ENCODE results near the gene SHOC2.

SHOC2 gene

GRCh38 chr10:110947061-110947595, 27.7 kb downstream of the SHOC2 start:
- no peaks in the 10 kb centered on the region for H3K9me3 ChIP-seq (ENCODE audit: insufficient read depth, low read length)
- H3K4me2 ChIP-seq (ENCODE audit: low read length), result no peak overlapping the region
- no peak overlapping the region for H3K27ac ChIP-seq (ENCODE audit: low read length)
- no peaks in the 10 kb centered on the region for H3K27me3 ChIP-seq (ENCODE audit: low read depth, low read length)
- H2AFZ ChIP-seq (ENCODE audit: low read depth, low read length), result no peak overlapping the region
- peaks cover 56% of the 10 kb centered on the region for H3K79me2 ChIP-seq (ENCODE audit: low read length)
- peaks cover 52% of the 10 kb centered on the region for H4K20me1 ChIP-seq (ENCODE audit: insufficient read depth, low read length)
- peaks cover 44% of the 10 kb centered on the region for H3K36me3 ChIP-seq (replicated peaks; ENCODE audit: low read depth, low read length)
- H3K4me1 ChIP-seq (ENCODE audit: low read length), result peaks cover 6% of the 10 kb centered on the region
- TF ChIP-seq, protein P1, sequence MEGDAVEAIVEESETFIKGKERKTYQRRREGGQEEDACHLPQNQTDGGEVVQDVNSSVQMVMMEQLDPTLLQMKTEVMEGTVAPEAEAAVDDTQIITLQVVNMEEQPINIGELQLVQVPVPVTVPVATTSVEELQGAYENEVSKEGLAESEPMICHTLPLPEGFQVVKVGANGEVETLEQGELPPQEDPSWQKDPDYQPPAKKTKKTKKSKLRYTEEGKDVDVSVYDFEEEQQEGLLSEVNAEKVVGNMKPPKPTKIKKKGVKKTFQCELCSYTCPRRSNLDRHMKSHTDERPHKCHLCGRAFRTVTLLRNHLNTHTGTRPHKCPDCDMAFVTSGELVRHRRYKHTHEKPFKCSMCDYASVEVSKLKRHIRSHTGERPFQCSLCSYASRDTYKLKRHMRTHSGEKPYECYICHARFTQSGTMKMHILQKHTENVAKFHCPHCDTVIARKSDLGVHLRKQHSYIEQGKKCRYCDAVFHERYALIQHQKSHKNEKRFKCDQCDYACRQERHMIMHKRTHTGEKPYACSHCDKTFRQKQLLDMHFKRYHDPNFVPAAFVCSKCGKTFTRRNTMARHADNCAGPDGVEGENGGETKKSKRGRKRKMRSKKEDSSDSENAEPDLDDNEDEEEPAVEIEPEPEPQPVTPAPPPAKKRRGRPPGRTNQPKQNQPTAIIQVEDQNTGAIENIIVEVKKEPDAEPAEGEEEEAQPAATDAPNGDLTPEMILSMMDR (IDR thresholded peaks at IDR 0.05; ENCODE audit: low read depth, low read length), result no peak
- no peak for TF ChIP-seq EZH2phosphoT487 (IDR thresholded peaks at IDR 0.05; ENCODE audit: low read depth)
- H3K9ac ChIP-seq (ENCODE audit: low read length), result no peak overlapping the region
- no peak overlapping the region for H3K4me3 ChIP-seq (ENCODE audit: low read length)

GRCh38 chr10:110951381-110951780, 32.0 kb downstream of the SHOC2 start:
- peaks cover 16% of the 10 kb centered on the region for H3K36me3 ChIP-seq (replicated peaks; ENCODE audit: low read depth, low read length)
- no peak overlapping the region for H3K27ac ChIP-seq (ENCODE audit: low read length)
- H3K27me3 ChIP-seq (ENCODE audit: low read depth, low read length), result no peaks in the 10 kb centered on the region
- H3K4me2 ChIP-seq (ENCODE audit: low read length), result no peak overlapping the region
- no peak overlapping the region for H2AFZ ChIP-seq (ENCODE audit: low read depth, low read length)
- no peak overlapping the region for H3K9ac ChIP-seq (ENCODE audit: low read length)
- H3K4me3 ChIP-seq (ENCODE audit: low read length), result no peak overlapping the region
- peaks cover 46% of the 10 kb centered on the region for H3K79me2 ChIP-seq (ENCODE audit: low read length)
- H3K4me1 ChIP-seq (ENCODE audit: low read length), result peaks cover 24% of the 10 kb centered on the region
- peaks cover 22% of the 10 kb centered on the region; the same call in 1 of the 2 replicates for H4K20me1 ChIP-seq (ENCODE audit: insufficient read depth, low read length)
- no peak for TF ChIP-seq EZH2phosphoT487 (IDR thresholded peaks at IDR 0.05; ENCODE audit: low read depth)
- TF ChIP-seq, protein P1 (IDR thresholded peaks at IDR 0.05; ENCODE audit: low read depth, low read length), result no peak
- H3K9me3 ChIP-seq (ENCODE audit: insufficient read depth, low read length), result no peaks in the 10 kb centered on the region

DNA sequence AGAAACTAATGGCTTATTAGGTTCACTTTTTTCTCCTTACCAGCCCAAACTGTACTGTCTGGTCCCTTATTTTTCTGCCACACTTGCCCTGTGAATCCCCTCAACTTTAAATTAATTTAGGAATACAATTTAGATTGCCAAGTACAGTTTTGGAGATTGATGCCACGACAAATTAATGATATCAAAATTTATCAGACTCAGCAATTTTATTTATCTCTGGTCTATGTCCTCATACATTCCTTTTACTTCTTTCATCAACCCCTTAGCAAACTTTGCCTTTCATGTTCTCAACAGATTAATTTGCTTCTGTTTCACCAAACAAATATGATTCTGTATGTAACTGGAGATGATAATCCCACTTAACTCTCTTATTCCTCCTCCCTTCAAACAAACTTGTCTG, 38.2 kb downstream of the SHOC2 start:
- H3K9ac ChIP-seq (ENCODE audit: low read length), result no peak overlapping the region
- H3K27ac ChIP-seq (ENCODE audit: low read length), result no peak overlapping the region
- H3K27me3 ChIP-seq (ENCODE audit: low read depth, low read length), result no peaks in the 10 kb centered on the region
- no peak overlapping the region for H3K4me2 ChIP-seq (ENCODE audit: low read length)
- no peak for TF ChIP-seq EZH2phosphoT487 (IDR thresholded peaks at IDR 0.05; ENCODE audit: low read depth)
- TF ChIP-seq, protein P1 (IDR thresholded peaks at IDR 0.05; ENCODE audit: low read depth, low read length), result no peak
- H4K20me1 ChIP-seq (ENCODE audit: insufficient read depth, low read length), result peaks cover 38% of the 10 kb centered on the region; the same call in 1 of the 2 replicates
- H2AFZ ChIP-seq (ENCODE audit: low read depth, low read length), result no peak overlapping the region
- peaks cover under 1% of the 10 kb centered on the region for H3K36me3 ChIP-seq (replicated peaks; ENCODE audit: low read depth, low read length)
- H3K4me1 ChIP-seq (ENCODE audit: low read length), result peaks cover 37% of the 10 kb centered on the region
- no peaks in the 10 kb centered on the region for H3K9me3 ChIP-seq (ENCODE audit: insufficient read depth, low read length)
- H3K79me2 ChIP-seq (ENCODE audit: low read length), result peaks cover 77% of the 10 kb centered on the region
- H3K4me3 ChIP-seq (ENCODE audit: low read length), result no peak overlapping the region

GRCh38 chr10:110959379-110960332, 40.3 kb downstream of the SHOC2 start:
- no peak overlapping the region for H3K4me2 ChIP-seq (ENCODE audit: low read length)
- H3K4me3 ChIP-seq (ENCODE audit: low read length), result no peak overlapping the region
- H3K9ac ChIP-seq (ENCODE audit: low read length), result no peak overlapping the region
- TF ChIP-seq EZH2phosphoT487 (IDR thresholded peaks at IDR 0.05; ENCODE audit: low read depth), result no peak
- TF ChIP-seq, protein P1 (IDR thresholded peaks at IDR 0.05; ENCODE audit: low read depth, low read length), result no peak
- no peaks in the 10 kb centered on the region for H3K27me3 ChIP-seq (ENCODE audit: low read depth, low read length)
- H3K27ac ChIP-seq (ENCODE audit: low read length), result no peak overlapping the region
- H3K4me1 ChIP-seq (ENCODE audit: low read length), result peaks cover 41% of the 10 kb centered on the region
- no peaks in the 10 kb centered on the region for H3K9me3 ChIP-seq (ENCODE audit: insufficient read depth, low read length)
- peaks cover 45% of the 10 kb centered on the region; the same call in 1 of the 2 replicates for H4K20me1 ChIP-seq (ENCODE audit: insufficient read depth, low read length)
- peaks cover 88% of the 10 kb centered on the region for H3K79me2 ChIP-seq (ENCODE audit: low read length)
- no peak overlapping the region for H2AFZ ChIP-seq (ENCODE audit: low read depth, low read length)
- no peaks in the 10 kb centered on the region for H3K36me3 ChIP-seq (replicated peaks; ENCODE audit: low read depth, low read length)
